HG02610 (cell line): ENCODE results near the gene DMRTB1.
"Not testable (repeated sequence)": the region's sequence is repeated elsewhere in the genome, so short reads cannot be mapped to it uniquely, and the experiment has no call there.

ENCODE experiments used
- ATAC-seq: cut with Tn5 transposase; IDR thresholded peaks from one replicate; pipeline ENCODE4 v1.9.1; 2021; ENCODE audit warnings: mild to moderate bottlenecking, moderate library complexity; ENCODE audit not compliant: unreplicated experiment

The DMRTB1 gene

DNA sequence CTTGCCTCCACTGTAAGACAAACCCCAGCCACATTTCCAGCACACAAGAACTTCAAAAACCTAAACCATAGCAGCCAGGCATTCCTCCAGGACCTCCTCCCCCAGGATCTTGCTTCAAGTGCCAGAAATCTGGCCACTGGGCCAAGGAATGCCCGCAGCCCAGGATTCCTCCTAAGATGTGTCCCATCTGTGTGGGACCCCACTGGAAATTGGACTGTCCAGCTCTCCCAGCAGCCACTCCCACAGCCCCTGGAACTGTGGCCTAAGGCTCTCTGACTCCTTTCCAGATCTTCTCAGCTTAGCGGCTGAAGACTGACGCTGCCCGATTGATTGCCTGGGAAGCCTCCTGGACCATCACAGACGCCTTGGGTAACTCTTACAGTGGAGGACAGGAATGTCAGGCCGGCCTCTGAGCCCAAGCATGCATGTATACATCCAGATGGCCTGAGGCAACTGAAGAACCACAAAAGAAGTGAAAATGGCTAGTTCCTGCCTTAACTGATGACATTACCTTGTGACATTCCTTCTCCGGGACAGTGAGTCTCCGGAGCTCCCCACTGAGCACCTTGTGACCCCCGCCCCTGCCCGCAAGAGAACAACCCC lies 24.7 kb upstream of the DMRTB1 start:
- ATAC-seq, result not testable (repeated sequence)

- no peak for ATAC-seq
Observed at GRCh38 chr1:53435151-53435550, 24.0 kb upstream of the DMRTB1 start.

- ATAC-seq, result no peak
Observed at GRCh38 chr1:53438427-53439336, 20.5 kb upstream of the DMRTB1 start.

- ATAC-seq, result no peak
Observed at GRCh38 chr1:53439337-53440207, 19.6 kb upstream of the DMRTB1 start.

DNA sequence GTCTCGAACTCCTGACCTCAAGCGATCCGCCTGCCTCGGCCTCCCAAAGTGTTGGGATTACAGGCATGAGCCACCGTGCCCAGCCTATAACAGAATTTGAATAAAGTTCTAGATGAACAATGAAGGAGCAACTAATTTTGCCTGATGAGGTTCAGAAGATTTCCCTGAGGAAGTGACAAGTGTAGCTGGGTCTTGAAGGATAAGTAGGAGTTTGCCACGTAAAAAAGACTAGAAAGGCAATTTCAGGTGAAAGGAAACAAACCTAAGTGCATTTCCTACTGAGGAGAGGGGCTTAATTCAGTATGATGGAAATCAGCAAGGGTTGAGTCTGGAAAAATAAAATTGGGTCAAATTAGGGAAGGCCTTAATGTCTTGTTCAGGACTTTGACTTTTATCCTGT lies 18.6 kb upstream of the DMRTB1 start:
- ATAC-seq, result no peak

DNA sequence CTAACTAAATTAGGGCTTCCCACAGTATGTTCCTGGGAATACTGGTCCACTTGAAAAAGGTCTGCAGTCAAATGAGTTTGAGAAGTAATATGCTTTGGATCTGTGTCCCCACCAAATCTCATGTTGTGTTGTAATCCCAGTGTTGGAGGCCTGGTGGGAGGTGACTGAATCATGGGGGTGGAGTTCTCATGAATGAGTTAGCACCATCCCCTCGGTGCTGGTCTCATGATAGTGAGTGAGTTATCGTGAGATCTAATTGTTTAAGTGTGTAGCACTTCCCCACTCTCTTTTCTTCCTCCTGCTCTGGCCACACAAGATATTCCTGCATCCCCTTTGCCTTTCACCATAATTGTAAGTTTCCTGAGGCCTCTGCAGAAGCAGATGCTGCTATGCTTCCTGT lies 16.9 kb upstream of the DMRTB1 start:
- ATAC-seq, result no peak

DNA sequence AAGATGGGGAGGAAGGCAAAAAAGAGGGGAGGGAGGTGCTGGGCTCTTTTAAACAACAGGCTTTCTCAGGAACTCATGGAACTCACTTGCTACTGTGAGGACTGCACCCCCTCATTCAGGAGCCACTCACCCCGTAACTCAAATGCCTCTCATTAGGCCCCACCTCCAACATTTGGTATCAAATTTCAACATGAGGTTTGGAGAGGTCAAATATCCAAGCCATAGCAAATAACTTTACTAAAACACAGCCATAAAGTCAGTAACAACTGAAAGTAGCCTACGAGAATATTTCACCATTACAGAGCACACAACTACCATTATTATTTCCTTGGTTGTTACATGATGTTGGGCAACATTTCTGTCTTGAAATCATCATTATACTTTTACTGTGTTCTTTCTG lies 13.1 kb upstream of the DMRTB1 start:
- no peak for ATAC-seq

DNA sequence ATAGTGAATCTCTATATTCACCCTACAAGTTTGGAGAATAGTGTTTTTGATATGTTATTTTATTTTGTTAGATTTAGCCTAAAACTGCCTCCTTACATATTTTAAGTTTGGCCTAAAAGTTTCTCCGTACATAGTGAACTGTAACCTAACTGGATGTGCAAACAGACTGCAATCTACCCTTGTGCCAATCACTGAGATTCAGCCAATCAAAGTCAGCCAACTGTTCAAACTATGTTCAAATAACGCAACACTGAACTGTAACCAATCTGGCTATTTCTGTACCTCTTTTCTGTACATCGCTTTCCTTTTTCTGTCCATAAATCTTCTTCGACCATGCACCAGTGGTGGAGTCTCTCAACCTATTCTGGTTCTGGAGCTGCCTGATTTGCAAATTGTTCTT lies 11.8 kb upstream of the DMRTB1 start:
- ATAC-seq, result no peak

DNA sequence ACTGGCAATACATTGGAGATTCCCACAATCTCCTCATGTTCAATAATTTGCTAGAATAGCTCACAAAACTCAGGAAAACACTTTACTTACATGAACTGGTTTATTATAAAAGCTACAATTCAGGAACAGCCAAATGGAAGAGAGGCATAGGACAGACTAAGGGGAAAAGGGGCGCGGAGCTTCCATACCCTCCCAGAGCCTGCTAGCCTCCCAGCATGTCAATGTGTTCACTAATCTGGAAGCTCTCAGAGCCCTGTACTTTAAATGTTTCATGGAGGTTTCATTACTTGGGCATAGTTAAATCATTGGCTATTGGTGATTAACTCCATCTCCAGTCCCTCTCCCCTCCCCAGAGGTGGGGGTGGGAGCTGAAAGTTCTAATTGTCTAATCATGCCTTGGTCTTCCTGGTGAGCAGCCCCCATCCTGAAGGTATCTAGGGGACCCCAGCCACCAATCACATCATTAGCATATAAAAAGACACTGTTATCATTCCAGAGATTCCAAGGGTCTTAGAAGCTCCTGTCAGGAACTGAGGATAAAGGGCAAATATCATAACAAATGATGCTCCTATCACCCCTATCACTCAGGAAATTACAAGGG lies 10.9 kb upstream of the DMRTB1 start:
- no peak for ATAC-seq

- no peak for ATAC-seq
Observed at GRCh38 chr1:53449021-53449420, 10.2 kb upstream of the DMRTB1 start.

DNA sequence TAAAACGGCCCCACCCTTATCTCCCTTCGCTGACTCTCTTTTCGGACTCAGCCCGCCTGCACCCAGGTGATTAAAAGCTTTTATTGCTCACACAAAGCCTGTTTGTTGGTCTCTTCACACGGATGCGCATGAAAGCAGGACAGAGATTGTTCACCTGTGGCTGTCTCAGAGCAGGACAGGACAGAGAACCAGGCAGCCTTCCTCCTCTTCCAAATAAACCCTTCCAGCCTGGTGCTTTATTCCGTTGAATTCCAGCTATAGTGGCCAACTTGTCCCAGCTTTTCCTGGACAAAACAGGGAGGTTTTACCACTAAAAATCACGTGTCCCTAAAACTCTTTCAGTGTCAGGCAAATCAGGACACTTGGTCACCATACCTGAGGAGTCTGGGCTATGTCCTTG lies 9.5 kb upstream of the DMRTB1 start:
- no peak for ATAC-seq

- ATAC-seq, result no peak
Observed at GRCh38 chr1:53450225-53450624, 9.0 kb upstream of the DMRTB1 start.

- no peak for ATAC-seq
Observed at GRCh38 chr1:53454019-53454418, 5.2 kb upstream of the DMRTB1 start.

GRCh38 chr1:53455364-53455991 lies 3.7 kb upstream of the DMRTB1 start:
- ATAC-seq, result no peak

DNA sequence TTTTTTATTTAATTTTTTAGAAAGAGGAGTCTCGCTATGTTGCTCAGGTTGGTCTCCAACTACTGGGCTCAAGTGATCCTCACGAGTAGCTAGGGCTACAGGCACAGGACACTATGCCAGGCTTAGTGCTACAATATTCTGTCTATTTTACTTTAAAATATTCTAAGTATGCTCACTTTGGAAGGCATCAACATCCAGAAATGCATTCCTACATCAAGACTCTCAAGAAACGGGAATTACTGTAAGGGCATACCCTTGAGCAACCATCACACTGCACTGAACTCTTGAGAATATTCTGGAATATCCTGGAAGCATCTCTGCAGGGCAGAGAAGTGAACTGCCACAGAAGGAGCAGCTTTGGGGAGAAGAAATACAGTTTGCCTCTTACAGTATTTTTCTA lies 565 bp upstream of the DMRTB1 start:
- ATAC-seq, result no peak

DNA sequence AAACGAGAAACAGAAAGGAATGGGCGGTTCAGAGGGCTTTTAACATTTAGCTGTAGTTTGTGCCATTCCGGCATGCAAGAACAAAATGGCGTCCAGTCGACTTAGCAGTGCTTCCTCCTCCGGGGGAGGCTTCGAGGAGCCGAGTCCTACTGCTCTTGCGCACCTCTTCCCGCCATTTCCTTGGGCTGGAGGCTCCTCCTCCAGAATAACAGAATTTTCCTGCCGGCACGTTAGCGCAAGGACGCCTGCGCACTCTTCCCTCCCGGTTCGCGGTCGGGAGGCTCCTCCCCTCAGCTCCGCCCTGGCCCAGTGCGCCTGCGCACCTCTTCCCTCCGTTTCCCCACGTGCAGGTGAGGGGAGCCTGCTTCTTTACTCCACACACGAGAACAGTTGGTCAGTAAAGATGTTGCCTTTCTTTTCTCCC lies 1.0 kb downstream of the DMRTB1 start:
- ATAC-seq, result no peak

GRCh38 chr1:53460666-53461322 lies 1.6 kb downstream of the DMRTB1 start:
- ATAC-seq, result no peak

- no peak for ATAC-seq
Observed at GRCh38 chr1:53461323-53462044, 2.3 kb downstream of the DMRTB1 start.

DNA sequence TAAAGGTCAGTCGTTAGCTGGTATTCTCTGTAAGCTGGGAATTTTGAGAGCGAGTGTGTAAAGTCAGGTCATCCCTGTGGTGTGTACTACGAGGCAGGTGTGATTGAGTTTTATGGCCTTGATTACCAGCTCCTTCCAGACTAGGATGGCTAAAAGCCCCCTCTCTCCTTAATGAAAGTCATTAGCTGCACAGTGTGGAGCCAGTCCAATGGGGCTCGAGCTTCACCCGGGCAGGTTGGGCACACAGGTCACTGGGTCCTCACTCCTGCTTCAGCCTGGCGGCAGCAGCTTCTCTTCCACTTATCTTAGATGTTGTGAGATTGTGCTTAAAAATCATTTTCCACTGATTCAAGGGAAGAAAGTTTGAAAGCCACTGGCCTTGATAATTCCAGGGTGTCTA lies 3.0 kb downstream of the DMRTB1 start:
- no peak for ATAC-seq
